Effector CD4-positive, alpha-beta T cell (primary cell): Measurements from ENCODE around the gene RUNDC1.
"Not testable (repeated sequence)": the region's sequence is repeated elsewhere in the genome, so short reads cannot be mapped to it uniquely, and the experiment has no call there.

Source experiments
- DNase-seq: peaks from one replicate; pipeline ENCODE4 v3.0.0-alpha.2; 2020

The RUNDC1 gene

DNA sequence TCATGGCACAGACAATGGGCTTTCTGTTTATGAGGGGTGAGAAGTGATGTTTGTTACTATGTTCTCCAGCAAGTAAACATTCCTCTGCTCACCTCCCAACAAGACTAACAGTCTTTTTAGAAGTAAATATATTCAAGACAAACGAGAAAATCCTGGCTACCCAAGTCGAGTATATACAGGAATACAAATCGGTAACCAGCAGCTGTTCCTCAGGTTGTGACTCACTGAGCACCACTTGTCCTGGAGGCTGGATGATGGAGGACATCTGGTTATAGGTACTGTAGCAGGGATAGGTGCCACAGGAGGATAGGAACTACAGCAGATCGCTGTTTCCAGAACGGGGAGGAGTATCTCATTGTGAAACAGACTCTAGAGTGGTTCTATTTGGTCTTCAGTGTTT, 12.5 kb downstream of the RUNDC1 start:
- DNase-seq = no peak

DNA sequence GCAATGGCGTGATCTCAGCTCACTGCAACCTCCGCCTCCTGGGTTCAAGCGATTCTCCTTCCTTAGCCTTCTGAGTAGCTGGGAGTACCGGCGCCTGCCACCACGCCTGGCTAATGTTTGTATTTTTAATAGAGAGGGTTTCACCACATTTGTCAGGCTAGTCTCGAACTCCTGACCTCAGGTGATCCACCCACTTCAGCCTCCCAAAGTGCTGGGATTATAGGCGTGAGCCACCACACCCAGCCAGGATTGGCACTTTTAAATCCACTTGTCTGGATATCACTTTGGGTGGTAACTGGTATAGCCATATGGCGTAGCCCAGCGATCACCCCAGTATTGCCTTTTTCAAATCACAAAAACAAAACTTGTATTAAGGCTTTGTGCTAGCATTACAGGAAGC, 13.5 kb downstream of the RUNDC1 start:
- DNase-seq = not testable (repeated sequence)

DNA sequence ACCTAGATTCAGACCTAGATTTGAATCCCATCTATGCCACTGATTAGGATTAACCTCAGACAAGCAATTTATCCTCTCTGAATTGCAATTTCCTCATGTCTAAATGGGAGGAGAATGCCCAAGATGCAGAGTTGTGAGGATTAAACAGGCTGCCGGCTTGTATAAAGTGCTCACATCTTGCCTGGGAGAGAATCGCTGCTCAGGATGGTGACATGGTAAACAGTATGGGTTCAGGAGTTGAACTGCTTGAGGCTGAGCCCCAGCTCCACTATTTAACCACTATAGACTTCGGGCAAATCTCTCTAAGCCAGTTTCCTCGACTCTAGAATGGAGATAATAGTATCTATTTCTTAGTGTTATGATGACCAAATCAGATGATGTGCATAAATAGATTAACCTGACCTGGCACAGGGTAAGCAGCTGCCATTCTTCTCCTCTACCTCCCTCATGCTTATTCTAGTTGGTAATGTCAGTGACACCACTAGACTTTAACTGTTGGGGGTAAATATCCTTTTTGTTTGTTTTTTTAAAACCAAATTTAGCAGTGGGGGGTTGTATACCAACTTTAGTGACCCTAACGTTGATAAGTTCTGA, 17.1 kb downstream of the RUNDC1 start:
- no peak for DNase-seq

GRCh38 chr17:42997984-42998938, 17.9 kb downstream of the RUNDC1 start, which contains the start of gene RPL27:
Gene RPL27 (plus strand): TSS chr17:42998419. CDS start chr17:42998751, 332 bp downstream.
- DNase-seq = peak; percentile 95

DNA sequence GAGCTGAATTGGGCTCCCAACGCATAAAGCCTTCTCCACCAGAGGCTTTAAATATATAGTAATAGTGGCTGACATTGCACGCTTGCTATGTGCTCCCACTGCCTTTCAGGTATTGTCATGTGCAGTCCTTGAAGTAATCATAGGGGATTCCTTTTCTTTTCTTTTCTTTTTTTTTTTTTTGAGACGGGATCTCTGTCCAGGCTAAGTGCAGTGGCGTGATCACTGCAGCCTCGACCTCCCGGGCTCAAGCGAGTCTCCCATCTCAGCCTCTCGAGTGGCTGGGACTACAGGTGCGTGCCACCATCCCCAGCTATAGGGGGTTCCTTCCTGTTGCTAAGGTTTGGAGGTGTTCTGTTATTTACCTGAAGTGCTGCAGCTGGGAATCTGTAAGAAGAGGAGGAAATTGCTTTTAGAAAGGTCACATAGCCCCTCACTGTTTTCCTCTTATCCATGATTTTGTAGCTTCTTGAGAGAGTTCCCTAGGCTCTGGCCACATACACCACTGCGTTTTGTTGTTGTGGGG, 18.7 kb downstream of the RUNDC1 start:
- no peak for DNase-seq

- not testable (repeated sequence) for DNase-seq
These were observed 20.5 kb downstream of the RUNDC1 start for GRCh38 chr17:43000894-43001293.

- no peak for DNase-seq
These were observed 23.3 kb downstream of the RUNDC1 start for GRCh38 chr17:43003542-43004172.

DNA sequence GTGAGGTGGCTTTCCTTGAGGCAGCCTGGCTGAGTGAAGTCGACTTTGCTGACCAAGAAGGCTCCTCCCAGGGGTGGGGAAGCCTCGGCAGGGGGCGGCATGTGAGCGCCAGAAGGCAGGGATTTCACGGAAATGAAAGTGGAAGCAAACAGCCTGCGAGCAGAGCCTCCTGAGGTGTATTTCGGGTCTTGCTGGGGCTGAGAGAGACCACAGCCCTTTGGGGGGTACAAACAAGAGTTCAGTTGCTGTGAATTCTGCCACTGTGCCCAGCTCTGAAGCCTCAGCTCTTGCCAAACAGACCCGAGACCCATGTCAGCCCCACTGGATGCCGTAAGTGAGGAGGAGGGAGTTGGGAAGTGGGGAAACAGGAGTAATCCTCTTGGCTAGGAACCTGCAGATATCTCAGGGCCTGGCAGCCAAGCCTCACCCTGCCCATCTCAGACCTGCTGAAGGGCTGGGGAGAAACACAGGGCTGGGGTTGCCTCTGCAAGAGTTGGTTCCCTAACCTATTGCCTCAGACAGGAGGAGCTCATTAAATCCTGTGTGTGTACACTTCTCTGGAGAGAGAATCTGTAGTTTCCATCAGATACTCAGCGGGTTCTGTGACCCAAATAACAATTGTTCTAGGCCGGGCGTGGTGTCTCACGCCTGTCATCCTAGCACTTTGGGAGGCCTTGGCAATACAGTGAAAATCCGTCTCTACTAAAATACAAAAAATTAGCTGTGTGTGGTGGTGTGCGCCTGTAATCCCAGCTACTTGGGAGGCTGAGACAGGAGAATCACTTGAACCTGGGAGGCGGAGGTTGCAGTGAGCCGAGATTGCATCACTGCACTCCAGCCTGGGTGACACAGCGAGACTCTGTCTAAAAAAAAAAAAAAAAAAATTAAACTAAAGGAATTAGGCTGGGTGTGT, 26.5 kb downstream of the RUNDC1 start, which contains the start of gene IFI35:
Gene IFI35 (plus strand): TSS at position 146 of the 913 bp plus-strand sequence. CDS start 164 bp downstream, at position 310.
- peak; percentile 78 for DNase-seq

DNA sequence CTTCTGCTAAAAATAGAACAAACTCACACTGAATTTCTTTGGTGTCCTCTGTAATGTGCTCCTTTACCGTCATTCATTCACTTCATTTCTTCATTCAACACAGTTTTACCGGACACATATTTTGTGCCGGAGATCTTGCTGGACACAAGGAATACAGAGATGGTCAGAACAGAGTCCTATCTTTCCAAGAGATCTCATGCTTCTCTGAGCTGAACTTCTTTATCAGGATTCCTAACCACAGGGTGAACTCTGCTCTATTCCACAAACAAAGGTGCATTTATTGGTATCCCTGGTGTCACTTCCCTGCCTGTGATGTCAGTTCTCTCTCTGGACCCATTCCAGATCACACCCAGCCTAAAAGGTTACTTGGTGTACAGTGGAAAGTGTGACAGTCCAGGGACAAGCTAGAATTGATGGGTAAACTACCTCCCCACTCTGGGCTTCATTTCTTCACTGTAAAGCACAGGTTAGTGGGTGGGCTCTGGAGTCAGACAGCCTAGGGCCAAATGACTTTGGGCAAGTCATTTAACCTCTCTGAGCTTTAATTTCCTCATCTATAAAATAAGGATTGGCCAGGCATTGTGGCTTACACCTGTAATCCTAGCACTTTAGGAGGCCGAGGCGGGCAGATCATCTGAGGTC, 30.4 kb downstream of the RUNDC1 start:
- DNase-seq = no peak

- DNase-seq = no peak
These were observed 31.5 kb downstream of the RUNDC1 start for GRCh38 chr17:43011728-43012472.

DNA sequence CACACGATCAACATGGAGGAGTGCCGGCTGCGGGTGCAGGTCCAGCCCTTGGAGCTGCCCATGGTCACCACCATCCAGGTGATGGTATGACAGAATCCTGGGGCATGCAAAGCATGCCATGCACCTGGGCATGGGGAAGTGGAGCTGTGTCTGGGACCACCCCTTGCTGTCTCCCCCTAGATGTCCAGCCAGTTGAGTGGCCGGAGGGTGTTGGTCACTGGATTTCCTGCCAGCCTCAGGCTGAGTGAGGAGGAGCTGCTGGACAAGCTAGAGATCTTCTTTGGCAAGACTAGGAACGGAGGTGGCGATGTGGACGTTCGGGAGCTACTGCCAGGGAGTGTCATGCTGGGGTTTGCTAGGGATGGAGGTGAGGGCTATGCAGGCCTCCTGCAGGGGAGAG, 32.9 kb downstream of the RUNDC1 start:
- DNase-seq = no peak

- DNase-seq = no peak
These were observed 33.8 kb downstream of the RUNDC1 start for GRCh38 chr17:43014020-43014648.

DNA sequence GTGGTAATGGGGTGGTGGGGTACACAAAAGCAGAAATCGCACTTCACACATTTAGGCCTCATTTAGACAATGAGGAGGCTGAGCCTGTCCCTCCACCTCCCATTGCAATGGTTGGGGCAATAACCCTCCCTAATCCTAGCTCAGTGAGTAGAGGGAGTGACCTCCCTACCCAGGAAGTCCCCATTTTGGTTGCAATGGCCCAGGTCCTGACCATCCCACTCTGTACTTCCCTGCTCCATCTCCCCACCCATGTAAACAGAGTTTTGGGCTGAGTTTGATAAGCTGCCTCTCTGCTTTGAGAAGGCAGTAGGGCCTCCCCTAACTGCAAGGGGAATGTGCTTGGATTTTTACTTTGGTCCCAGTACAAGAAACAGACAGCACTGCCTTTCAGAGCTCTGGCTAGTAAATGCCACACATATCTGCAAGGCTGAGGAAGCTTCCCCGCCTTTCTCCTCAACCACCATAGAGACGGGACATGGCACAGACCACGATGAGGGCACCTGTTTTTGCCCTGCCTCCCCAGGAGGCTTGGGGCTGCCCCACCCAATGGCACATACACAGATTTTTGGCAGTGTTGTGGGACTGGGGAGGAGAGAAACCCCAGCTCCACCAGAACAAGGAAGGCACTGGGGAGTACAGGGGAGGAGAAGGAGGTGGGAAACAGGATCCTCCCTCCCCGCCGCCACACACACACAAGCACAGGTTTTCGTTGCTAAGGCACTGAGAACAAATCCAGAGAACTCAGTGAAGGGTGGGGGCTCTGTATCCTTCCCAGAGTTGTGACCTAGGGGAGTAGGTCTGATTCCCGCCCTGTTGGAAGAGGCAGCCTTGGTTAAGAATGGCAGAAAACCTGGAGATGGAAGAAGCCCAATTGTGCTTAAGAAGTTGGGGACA, 34.5 kb downstream of the RUNDC1 start:
- DNase-seq = no peak

GRCh38 chr17:43015579-43015978, 35.2 kb downstream of the RUNDC1 start:
- no peak for DNase-seq

- DNase-seq = no peak
These were observed 35.9 kb downstream of the RUNDC1 start for GRCh38 chr17:43016216-43016615.

DNA sequence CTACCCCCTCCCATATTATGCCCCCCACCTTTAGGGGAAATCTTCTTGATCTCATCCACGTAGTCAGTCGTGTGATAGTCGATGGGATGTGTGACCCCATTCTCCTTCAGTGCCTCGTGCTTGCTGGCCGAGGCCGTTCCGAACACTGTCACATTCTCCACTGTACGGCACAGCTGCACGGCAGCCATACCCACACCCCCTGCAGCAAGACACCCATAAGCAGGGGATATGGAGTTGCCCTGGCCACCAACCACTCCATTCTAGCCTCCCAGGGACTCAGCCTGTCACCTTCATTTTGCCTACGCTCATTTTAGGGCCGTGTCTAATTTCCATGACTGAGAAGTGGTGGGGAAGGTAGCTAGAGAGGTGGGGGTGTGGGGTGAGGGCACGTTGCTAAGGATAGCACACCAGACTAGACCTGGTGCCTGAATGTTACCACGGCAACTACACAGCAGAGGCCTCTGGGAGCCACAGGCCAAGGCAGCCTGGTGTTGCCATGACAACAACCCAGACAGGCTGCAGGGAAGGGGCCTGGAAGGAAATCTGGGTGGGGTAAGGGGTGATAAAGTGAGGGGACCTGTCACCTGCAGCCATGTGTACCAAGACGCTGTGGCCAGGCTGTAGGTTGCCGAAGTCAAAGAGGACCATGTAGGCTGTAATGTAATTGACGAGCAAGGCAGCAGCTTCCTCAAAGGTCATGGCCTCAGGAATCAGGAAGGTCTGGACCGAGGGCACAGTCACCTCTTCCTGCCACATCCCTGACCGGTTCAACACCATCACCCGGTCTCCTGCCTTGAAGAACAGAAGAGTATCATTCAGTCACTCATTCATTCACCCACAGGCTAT, 37.9 kb downstream of the RUNDC1 start:
- DNase-seq = peak; percentile 24

DNA sequence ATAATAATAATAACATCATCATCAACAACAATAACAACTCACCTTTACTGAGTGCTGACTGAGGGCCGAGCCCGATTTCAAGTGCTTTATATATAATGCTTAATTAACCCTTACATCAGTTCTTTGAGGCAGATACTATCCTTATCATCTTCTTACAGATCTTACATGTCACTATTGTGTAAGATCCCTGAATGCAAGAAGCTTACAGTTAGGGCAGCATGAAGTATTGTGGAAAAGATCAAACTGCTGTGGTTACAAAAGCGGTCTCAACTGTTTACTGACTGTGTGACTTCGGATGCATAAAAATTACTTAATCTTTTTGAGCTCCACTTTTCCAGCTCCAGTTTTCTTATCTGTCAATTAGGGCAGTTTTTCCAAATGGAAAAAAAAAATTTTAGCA, 38.6 kb downstream of the RUNDC1 start:
- DNase-seq = no peak

GRCh38 chr17:43019418-43019817, 39.1 kb downstream of the RUNDC1 start:
- DNase-seq = no peak
